ENCODE measurements around the gene NME3. TPM values are rescaled to one million over a fixed set of nuclear protein-coding genes. Genes with fewer than 3 reads are reported as not detected.
A peak's percentile ranks its signal among the peaks of the same experiment; 100 is the strongest.

Gene NME3
- total RNA-seq, 1 experiment from 2014 or later, result 86.8 TPM

- ATAC-seq (no peak), DNase-seq (ENCODE audit: low spot score) (no peak)
- H3K4me1 Mint-ChIP-seq, result no peaks in the 10 kb centered on the region; the same call in none of the 2 replicates
- POLR2A ChIA-PET, result no interaction called here
- no peak for TF ChIP-seq TEAD1 (CRISPR knock-in tag; IDR thresholded peaks at IDR 0.05)
- CTCF ChIA-PET, result no interaction called here
- peaks cover 4% of the 10 kb centered on the region for H3K36me3 Mint-ChIP-seq
- no peaks in the 10 kb centered on the region for H3K9me3 Mint-ChIP-seq
- H3K27me3 Mint-ChIP-seq (ENCODE audit: low read depth), result no peaks in the 10 kb centered on the region; the same call in 1 of the 2 replicates
- no peak overlapping the region for H3K27ac Mint-ChIP-seq
- no peak overlapping the region for H3K4me3 Mint-ChIP-seq
Measured at GRCh38 chr16:1775846-1776671, 4.7 kb upstream of the NME3 start.

- ATAC-seq, result no peak
- Mint-ChIP-seq H3K4me3 (peak overlapping the region; percentile 30), H3K4me1 (peaks cover 2% of the 10 kb centered on the region), H3K9me3 (no peaks in the 10 kb centered on the region), H3K36me3 (peaks cover 4% of the 10 kb centered on the region), H3K27me3 (ENCODE audit: low read depth) (no peaks in the 10 kb centered on the region; the same call in 1 of the 2 replicates), H3K27ac (no peak overlapping the region)
- no peak for DNase-seq (ENCODE audit: low spot score)
- TF ChIP-seq PREB (CRISPR knock-in tag; IDR thresholded peaks at IDR 0.05; ENCODE audit: borderline replicate concordance), result no peak
- 0 out of 2 replicates have a peak, but pooled peaks have one; percentile 20 for TF ChIP-seq FOXP4 (CRISPR knock-in tag; IDR thresholded peaks at IDR 0.05)
- ChIA-PET CTCF (interaction anchor here (1.3 to 3.1 kb wide), 2 partner anchors 7 to 69 kb away, joined by 4 to 37 read pairs; partner anchors contain the start of genes MAPK8IP3, NUBP2 and SPSB3), POLR2A (no interaction called here)
Measured at GRCh38 chr16:1775006-1775845, 3.9 kb upstream of the NME3 start.

GRCh38 chr16:1774448-1774780, 3.1 kb upstream of the NME3 start:
- TF ChIP-seq SMAD4 (CRISPR knock-in tag; IDR thresholded peaks at IDR 0.05) (no peak), NFYB (CRISPR knock-in tag; conservative IDR thresholded peaks at IDR 0.05; ENCODE audit: low read depth) (no peak), ATF2 (CRISPR knock-in tag; IDR thresholded peaks at IDR 0.05; ENCODE audit: borderline replicate concordance, low read depth) (no peak), SP1 (CRISPR knock-in tag; conservative IDR thresholded peaks at IDR 0.05) (no peak), GABPB1 (CRISPR knock-in tag; IDR thresholded peaks at IDR 0.05) (no peak), MXD4 (CRISPR knock-in tag; IDR thresholded peaks at IDR 0.05; ENCODE audit: borderline replicate concordance) (no peak), GRHL2 (CRISPR knock-in tag; IDR thresholded peaks at IDR 0.05; ENCODE audit: insufficient replicate concordance, severe bottlenecking) (no peak), E2F5 (CRISPR knock-in tag; IDR thresholded peaks at IDR 0.05) (no peak), ZNF512 (CRISPR knock-in tag; IDR thresholded peaks at IDR 0.05; ENCODE audit: borderline replicate concordance) (no peak), CREB1 (CRISPR knock-in tag; IDR thresholded peaks at IDR 0.05) (no peak), OVOL2 (CRISPR knock-in tag; IDR thresholded peaks at IDR 0.05; ENCODE audit: borderline replicate concordance) (no peak)
- Mint-ChIP-seq H3K9me3 (no peaks in the 10 kb centered on the region), H3K4me1 (peaks cover 4% of the 10 kb centered on the region), H3K4me3 (peak overlapping the region; percentile 99), H3K36me3 (peaks cover 4% of the 10 kb centered on the region), H3K27ac (no peak overlapping the region), H3K27me3 (ENCODE audit: low read depth) (no peaks in the 10 kb centered on the region; the same call in 1 of the 2 replicates)
- POLR2A ChIA-PET, result interaction anchor here (0.9 to 1.0 kb wide), 3 partner anchors 8 to 94 kb away, joined by 3 to 7 read pairs (median 4); partner anchors contain the start of genes NUBP2 and SPSB3
- DNase-seq (ENCODE audit: low spot score), result no peak
- no peak for ATAC-seq
- CTCF ChIA-PET, result interaction anchor here (0.8 to 3.1 kb wide), 6 partner anchors 8 to 230 kb away, joined by 3 to 37 read pairs (median 4); partner anchors contain the start of genes MAPK8IP3, NUBP2 and SPSB3
